ENCODE results near the gene MT1HL1.

DNA sequence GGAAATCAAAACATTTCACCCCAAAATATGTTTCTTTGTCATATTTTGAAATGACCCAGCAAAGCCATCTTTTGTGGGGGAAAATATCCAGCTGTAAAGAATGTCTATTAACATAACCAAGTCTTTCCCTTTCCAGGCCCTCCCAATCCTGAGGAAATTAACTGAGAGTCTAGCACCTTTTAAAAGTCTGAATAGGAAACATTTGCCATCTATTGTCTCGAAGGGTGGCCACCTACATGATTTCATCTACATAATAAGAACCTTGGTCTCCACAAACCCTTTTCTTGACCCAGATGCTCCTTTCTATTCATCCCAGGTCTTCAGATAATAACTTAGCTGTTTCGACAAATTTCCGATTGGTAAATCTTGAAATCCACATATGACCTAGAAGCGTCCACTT lies 5.4 kb upstream of the MT1HL1 start:
- TF ChIP-seq, protein P1, sequence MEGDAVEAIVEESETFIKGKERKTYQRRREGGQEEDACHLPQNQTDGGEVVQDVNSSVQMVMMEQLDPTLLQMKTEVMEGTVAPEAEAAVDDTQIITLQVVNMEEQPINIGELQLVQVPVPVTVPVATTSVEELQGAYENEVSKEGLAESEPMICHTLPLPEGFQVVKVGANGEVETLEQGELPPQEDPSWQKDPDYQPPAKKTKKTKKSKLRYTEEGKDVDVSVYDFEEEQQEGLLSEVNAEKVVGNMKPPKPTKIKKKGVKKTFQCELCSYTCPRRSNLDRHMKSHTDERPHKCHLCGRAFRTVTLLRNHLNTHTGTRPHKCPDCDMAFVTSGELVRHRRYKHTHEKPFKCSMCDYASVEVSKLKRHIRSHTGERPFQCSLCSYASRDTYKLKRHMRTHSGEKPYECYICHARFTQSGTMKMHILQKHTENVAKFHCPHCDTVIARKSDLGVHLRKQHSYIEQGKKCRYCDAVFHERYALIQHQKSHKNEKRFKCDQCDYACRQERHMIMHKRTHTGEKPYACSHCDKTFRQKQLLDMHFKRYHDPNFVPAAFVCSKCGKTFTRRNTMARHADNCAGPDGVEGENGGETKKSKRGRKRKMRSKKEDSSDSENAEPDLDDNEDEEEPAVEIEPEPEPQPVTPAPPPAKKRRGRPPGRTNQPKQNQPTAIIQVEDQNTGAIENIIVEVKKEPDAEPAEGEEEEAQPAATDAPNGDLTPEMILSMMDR (IDR thresholded peaks at IDR 0.05), result no peak
- TF ChIP-seq POLR2A (IDR thresholded peaks at IDR 0.05), result no peak

Data from lower leg skin (tissue), 3 donors.